NT2/D1 (cell line): ENCODE measurements around the gene SIK3.
A peak's percentile ranks its signal among the peaks of the same experiment; 100 is the strongest.
"Not testable (repeated sequence)": the region's sequence is repeated elsewhere in the genome, so short reads cannot be mapped to it uniquely, and the experiment has no call there.

Experiments used
- DNase-seq: peaks from one replicate; pipeline ENCODE4 v3.0.0-alpha.2; 2011; ENCODE audit warnings: low read depth, low spot score
- H3K27me3 ChIP-seq: 2 replicates; pipeline ENCODE4 v1.6.0; 2011; ENCODE audit warnings: mild to moderate bottlenecking; ENCODE audit not compliant: insufficient read length, insufficient read depth
- H3K36me3 ChIP-seq: 2 replicates; pipeline ENCODE4 v1.6.1; 2011; ENCODE audit warnings: mild to moderate bottlenecking, low read length, mixed read lengths; ENCODE audit not compliant: insufficient read depth, insufficient read length
- H3K4me1 ChIP-seq: 2 replicates; pipeline ENCODE4 v1.5.1; 2011; ENCODE audit not compliant: insufficient read depth, insufficient read length
- H3K4me3 ChIP-seq: 2 replicates; pipeline ENCODE4 v1.5.1; 2011; ENCODE audit warnings: low read depth; ENCODE audit not compliant: insufficient read length
- H3K9ac ChIP-seq: 2 replicates; pipeline ENCODE4 v1.6.0; 2011; ENCODE audit warnings: low read depth; ENCODE audit not compliant: insufficient read length
- H3K9me3 ChIP-seq: 2 replicates; pipeline ENCODE4 v1.5.1; 2011; ENCODE audit warnings: mild to moderate bottlenecking, low read length; ENCODE audit not compliant: insufficient read depth
- SUZ12 ChIP-seq: IDR thresholded peaks from 2 replicates; pipeline ENCODE4 v1.6.1; 2011; ENCODE audit not compliant: insufficient read length, insufficient read depth; ENCODE audit errors: extremely low read depth
- YY1 ChIP-seq: IDR thresholded peaks from 2 replicates; pipeline ENCODE4 v1.6.1; 2011; ENCODE audit not compliant: insufficient read length, insufficient read depth
- ZNF274 ChIP-seq: IDR thresholded peaks from 2 replicates; pipeline ENCODE4 v1.6.1; 2011; ENCODE audit warnings: mild to moderate bottlenecking, low read depth, low read length

The SIK3 gene

DNA sequence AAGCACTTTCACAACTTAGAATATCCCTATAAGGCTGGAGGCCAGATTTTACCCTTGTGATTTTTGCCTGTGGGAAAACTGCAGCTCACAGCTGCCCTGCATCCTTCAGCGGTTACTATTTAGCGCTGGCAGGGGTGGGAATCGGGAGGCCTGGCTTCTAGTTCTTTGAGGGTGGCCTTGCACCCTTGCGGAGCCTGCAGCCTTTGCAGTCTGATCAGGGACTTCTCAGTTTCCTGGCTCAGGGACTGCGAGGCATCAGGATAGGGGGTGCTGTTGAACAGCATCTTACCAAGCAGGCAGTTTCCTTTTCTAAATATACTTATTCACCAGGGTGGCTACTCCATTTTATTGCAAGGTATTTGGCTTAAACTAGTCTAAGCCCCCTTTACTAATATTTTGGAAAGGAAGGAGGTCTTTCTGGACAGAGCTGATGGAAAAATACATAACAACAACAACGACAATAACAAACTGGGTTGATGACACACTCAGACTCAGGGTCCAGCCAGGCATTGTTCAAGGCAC is 257.9 kb downstream of the SIK3 start:
- no peaks in the 10 kb centered on the region for H3K9me3 ChIP-seq
- peaks cover 19% of the 10 kb centered on the region for H3K4me1 ChIP-seq

DNA sequence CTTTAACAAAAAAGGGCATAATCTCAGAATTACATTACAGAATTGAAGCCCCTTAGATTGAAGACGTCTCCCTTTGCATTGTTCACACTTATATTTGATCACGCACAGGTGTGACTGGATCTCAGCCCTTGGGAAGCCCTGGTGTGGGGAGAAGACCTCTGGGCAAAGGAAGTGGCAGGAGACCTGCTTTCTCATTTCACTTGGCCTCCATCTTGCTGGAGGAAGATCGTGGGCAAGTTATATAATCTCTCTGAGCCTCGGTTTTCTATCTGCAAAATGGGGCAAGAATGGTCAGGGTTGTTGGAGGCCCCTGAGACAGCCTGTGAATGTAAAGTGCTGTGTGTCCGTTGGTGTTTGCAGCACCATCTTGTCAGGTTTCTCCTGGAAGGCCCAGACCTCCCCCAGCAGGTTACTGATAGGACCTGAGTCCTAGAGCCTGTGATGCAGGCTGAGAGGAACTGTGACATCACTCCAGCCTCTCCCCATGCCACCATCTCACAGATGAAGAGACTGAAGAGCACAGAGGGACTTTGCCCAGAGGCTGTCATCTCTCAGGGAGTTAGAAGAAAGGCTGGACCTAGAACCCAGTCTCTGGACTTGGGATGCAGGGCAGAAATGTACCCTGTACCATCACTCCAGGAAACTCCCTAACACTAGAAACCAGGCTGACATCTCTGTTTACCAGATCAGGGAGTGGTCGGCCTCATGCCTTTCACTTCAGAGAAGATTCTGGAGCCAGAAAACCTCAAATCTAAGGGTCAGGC is 259.7 kb downstream of the SIK3 start:
- peaks cover 21% of the 10 kb centered on the region for H3K4me1 ChIP-seq
- no peak overlapping the region for H3K4me3 ChIP-seq
- H3K9me3 ChIP-seq = no peaks in the 10 kb centered on the region
- no peak overlapping the region for H3K9ac ChIP-seq
- DNase-seq = no peak
- TF ChIP-seq ZNF274 = no peak
- TF ChIP-seq YY1 = no peak
- no peak for TF ChIP-seq SUZ12
- H3K27me3 ChIP-seq = no peaks in the 10 kb centered on the region
- peaks cover 6% of the 10 kb centered on the region for H3K36me3 ChIP-seq

More for the DNA sequence above, 257.9 kb downstream of the SIK3 start:
- Histone ChIP-seq H3K27me3 (no peaks in the 10 kb centered on the region), H3K4me3 (no peak overlapping the region), H3K36me3 (peaks cover 18% of the 10 kb centered on the region), H3K9ac (no peak overlapping the region)
- TF ChIP-seq ZNF274 = no peak
- no peak for TF ChIP-seq YY1
- no peak for TF ChIP-seq SUZ12
- no peak for DNase-seq

DNA sequence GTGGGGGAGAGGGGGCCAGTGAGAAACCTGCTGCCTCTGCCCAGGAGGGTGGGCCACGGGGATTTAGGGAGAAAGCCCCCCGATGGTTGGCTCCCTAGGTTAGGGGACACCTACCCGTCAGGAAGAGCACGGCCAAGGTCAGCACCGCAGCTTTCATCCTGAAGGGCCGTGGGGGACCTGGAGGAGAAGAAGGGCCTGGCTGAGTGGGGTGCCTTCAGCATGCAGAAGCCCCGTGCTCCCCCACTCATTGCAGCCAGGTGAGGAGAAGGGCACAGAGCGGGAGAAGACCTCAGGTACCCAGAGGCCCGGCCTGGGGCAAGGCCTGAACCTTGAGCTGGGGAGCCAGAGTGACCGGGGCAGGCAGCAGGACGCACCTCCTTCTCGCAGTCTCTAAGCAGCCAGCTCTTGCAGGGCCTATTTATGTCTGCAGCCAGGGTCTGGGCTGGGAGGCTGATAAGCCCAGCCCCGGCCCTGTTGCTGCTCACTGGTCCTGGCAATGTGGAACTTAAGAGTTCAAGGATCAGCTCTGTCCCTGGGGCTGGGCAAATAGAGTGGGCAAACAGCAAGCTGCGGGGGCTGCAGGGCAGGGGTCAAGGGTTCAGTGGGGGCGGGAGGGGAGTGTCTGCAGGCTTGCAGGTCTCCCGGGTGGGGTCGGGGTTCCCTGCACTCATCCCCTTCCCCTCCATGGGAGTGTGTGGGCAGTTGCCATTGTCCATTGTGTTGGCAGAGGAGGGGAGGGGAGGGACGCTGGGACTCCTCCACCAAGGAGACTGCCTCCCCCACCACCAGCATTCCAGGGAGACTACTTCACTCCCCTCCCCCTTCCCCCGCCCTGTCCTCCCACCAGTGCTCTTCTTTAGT is 260.8 kb downstream of the SIK3 start, which contains the start of gene APOA1:
TSS of gene APOA1 (minus strand) at position 392 of the 861 bp plus-strand sequence. CDS start at position 157, 235 bp downstream.
- DNase-seq = peak; percentile 38
- Histone ChIP-seq H3K4me3 (no peak within 1 kb of the TSS), H3K36me3 (no peaks in the 10 kb centered on the region), H3K9me3 (no peaks in the 10 kb centered on the region), H3K27me3 (no peaks in the 10 kb centered on the region), H3K9ac (peak within 1 kb of the TSS; percentile 61), H3K4me1 (peaks cover 21% of the 10 kb centered on the region)
- TF ChIP-seq YY1 = no peak
- no peak for TF ChIP-seq ZNF274
- TF ChIP-seq SUZ12 = no peak

DNA sequence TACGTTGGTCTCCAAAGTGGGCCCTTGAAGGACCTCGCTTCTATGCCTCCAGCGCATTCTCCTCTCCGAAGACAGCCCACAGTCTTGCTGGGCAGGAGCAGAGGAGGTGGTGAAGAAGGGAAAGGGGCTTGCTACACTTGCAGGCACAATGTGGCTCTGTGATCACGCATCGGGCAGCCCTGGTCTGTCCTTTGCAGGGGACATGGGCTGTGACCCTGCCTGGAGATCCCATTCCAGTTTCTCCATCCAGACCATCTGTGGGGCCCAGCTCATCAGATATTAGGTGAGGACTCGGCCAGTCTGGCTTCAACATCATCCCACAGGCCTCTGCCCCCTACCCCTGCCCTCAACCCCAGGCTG is 261.6 kb downstream of the SIK3 start:
- TF ChIP-seq YY1 = no peak
- TF ChIP-seq SUZ12 = no peak
- TF ChIP-seq ZNF274 = no peak
- no peak overlapping the region for H3K4me3 ChIP-seq
- no peaks in the 10 kb centered on the region for H3K9me3 ChIP-seq
- no peaks in the 10 kb centered on the region for H3K27me3 ChIP-seq
- H3K9ac ChIP-seq = no peak overlapping the region
- DNase-seq = no peak
- H3K4me1 ChIP-seq = peaks cover 21% of the 10 kb centered on the region
- H3K36me3 ChIP-seq = no peaks in the 10 kb centered on the region

DNA sequence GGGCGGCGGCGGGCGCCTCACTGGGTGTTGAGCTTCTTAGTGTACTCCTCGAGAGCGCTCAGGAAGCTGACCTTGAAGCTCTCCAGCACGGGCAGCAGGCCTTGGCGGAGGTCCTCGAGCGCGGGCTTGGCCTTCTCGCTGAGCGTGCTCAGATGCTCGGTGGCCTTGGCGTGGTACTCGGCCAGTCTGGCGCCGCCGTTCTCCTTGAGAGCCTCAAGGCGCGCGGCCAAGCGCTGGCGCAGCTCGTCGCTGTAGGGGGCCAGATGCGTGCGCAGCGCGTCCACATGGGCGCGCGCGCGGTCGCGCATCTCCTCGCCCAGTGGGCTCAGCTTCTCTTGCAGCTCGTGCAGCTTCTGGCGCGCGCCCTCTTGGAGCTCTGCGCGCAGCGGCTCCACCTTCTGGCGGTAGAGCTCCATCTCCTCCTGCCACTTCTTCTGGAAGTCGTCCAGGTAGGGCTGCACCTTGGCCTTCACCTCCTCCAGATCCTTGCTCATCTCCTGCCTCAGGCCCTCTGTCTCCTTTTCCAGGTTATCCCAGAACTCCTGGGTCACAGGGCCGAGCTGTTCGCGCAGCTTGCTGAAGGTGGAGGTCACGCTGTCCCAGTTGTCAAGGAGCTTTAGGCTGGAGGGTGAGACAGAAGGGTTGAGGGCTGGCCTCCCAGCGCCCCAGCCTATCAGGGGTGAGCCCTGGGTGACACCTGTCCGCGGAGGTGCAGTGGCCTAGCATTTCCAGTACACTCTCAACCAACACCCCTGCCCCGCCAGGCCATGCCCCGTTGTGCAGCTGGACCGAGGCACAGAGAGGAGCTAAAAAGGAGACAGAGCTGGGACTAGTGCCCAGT is 262.2 kb downstream of the SIK3 start:
- TF ChIP-seq YY1 (no peak), SUZ12 (no peak), ZNF274 (no peak)
- peak; percentile 73 for DNase-seq
- peak overlapping the region; percentile 3 for H3K9ac ChIP-seq

DNA sequence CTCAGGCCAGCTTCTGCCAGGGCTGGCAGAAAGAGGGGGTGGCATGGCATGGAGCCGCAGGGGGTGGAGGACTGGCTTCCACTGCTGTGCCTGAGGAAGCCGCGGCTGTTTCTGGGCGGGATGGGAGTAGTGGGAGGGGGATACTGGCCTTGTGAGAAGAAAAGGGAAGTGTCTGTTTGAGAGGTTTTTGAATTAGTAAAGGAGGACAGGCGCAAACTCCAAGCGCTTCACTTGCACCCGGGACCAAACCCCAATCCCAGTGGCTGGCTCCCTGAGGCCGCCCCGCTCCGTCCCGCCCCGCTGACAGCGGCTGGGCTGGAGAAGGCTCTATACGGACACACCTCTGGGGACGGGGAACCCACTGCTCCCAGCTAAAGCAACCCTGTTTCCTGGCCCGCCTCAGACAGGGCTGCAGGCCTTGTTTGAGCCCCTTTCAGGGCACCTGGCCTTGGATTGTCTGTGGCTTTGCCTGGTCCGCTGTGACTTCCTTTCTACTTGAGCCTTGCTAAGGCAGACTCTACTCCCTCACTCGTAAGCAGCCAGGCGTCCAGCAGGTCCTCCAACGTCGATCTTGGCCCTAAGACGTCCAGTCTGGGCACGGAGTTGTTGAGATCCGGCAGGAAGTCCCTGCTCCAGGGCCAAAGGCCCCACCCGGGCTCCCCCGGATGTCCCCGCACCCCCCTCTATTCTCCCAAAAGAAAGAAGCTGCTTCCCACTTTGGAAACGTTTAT is 263.0 kb downstream of the SIK3 start:
- Histone ChIP-seq H3K9ac (peak overlapping the region; percentile 3), H3K27me3 (no peaks in the 10 kb centered on the region), H3K4me1 (peaks cover 21% of the 10 kb centered on the region), H3K36me3 (no peaks in the 10 kb centered on the region), H3K9me3 (no peaks in the 10 kb centered on the region), H3K4me3 (no peak overlapping the region)
- DNase-seq = no peak
- TF ChIP-seq ZNF274 (no peak), SUZ12 (no peak), YY1 (no peak)

More for the DNA sequence above, 262.2 kb downstream of the SIK3 start:
- Histone ChIP-seq H3K9me3 (no peaks in the 10 kb centered on the region), H3K36me3 (no peaks in the 10 kb centered on the region), H3K4me3 (peak overlapping the region; percentile 26), H3K27me3 (no peaks in the 10 kb centered on the region), H3K4me1 (peaks cover 21% of the 10 kb centered on the region)

DNA sequence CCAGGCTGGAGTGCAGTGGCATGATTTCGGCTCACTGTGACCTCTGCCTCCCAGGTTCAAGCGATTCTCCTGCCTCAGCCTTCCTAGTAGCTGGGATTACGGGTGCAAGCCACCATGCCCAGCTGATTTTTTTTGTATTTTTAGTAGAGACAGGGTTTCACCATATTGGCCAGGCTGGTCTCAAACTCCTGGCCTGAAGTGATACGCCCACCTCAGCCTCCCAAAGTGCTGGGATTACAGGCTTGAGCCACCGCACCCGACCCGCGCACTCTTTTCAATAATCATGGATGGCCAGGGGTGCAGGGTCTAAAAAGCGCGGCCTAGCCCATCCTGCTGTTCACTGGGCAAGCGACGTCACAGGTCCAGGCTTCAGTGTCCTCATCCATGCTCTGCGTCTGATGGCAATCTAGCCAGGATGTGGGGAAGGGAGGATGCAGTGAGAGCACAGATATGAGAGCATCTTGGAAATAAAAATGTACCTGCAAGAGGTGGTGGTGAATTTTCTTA is 263.6 kb downstream of the SIK3 start:
- not testable (repeated sequence) for H3K4me3 ChIP-seq, DNase-seq, H3K36me3 ChIP-seq, H3K27me3 ChIP-seq, H3K9ac ChIP-seq, H3K9me3 ChIP-seq
- peaks cover 21% of the 10 kb centered on the region for H3K4me1 ChIP-seq
